ENCODE measurements around the gene DENND1A. TPM values are rescaled to one million over a fixed set of nuclear protein-coding genes. Genes with fewer than 3 reads are reported as not detected.
"Not testable (repeated sequence)": the region's sequence is repeated elsewhere in the genome, so short reads cannot be mapped to it uniquely, and the experiment has no call there.

The DENND1A gene
- 13.0 and 50.1 TPM in 2 replicates for total RNA-seq (2014; rRNA removed; shearing (Covaris generic); ENCODE audit: low replicate concordance)

GRCh38 chr9:123929870-123930831 lies at the start of gene DENND1A:
Gene DENND1A, minus strand, starts transcription at chr9:123930126. Its CDS starts 221 bp downstream, at chr9:123929905.
- peak; percentile 97 for DNase-seq
- Histone ChIP-seq H3K36me3 (ENCODE audit: insufficient read depth, low read length) (no peaks in the 10 kb centered on the region; the same call in 1 of the 2 replicates), H3K9me2 (replicated peaks; ENCODE audit: insufficient read depth, low read length) (no peaks in the 10 kb centered on the region), H2AFZ (ENCODE audit: low read length) (peak within 1 kb of the TSS; percentile 96), H3K27me3 (ENCODE audit: low read length) (no peaks in the 10 kb centered on the region), H4K20me1 (ENCODE audit: insufficient read depth, low read depth, low read length) (no peaks in the 10 kb centered on the region), H3K9me3 (ENCODE audit: low read length) (no peaks in the 10 kb centered on the region), H3K9ac (ENCODE audit: low read length) (peak within 1 kb of the TSS; percentile 73), H3K27ac (ENCODE audit: low read length) (peak within 1 kb of the TSS; percentile 58), H3K4me3 (ENCODE audit: low read length) (peak within 1 kb of the TSS; percentile 71), H3K4me1 (ENCODE audit: low read length) (peaks cover 46% of the 10 kb centered on the region), H3K4me2 (ENCODE audit: low read depth, low read length, poor library complexity, severe bottlenecking) (peak within 1 kb of the TSS; percentile 90), H3K79me2 (ENCODE audit: low read length) (peaks cover 44% of the 10 kb centered on the region)

- H3K27ac ChIP-seq (ENCODE audit: low read length) = no peak overlapping the region
- no peaks in the 10 kb centered on the region for H3K9me2 ChIP-seq (replicated peaks; ENCODE audit: insufficient read depth, low read length)
- no peak overlapping the region for H2AFZ ChIP-seq (ENCODE audit: low read length)
- H3K27me3 ChIP-seq (ENCODE audit: low read length) = no peaks in the 10 kb centered on the region
- H3K79me2 ChIP-seq (ENCODE audit: low read length) = no peaks in the 10 kb centered on the region
- no peak overlapping the region for H3K4me2 ChIP-seq (ENCODE audit: low read depth, low read length, poor library complexity, severe bottlenecking)
- H3K36me3 ChIP-seq (ENCODE audit: insufficient read depth, low read length) = no peaks in the 10 kb centered on the region
- H3K4me1 ChIP-seq (ENCODE audit: low read length) = no peaks in the 10 kb centered on the region
- H3K9ac ChIP-seq (ENCODE audit: low read length) = no peak overlapping the region
- no peaks in the 10 kb centered on the region for H3K9me3 ChIP-seq (ENCODE audit: low read length)
- no peaks in the 10 kb centered on the region for H4K20me1 ChIP-seq (ENCODE audit: insufficient read depth, low read depth, low read length)
- no peak for DNase-seq
- H3K4me3 ChIP-seq (ENCODE audit: low read length) = no peak overlapping the region
Measured at GRCh38 chr9:123978981-123979380, 49.1 kb upstream of the DENND1A start.

- not testable (repeated sequence) for H3K36me3 ChIP-seq (ENCODE audit: insufficient read depth, low read length); H3K27me3 ChIP-seq (ENCODE audit: low read length); H3K4me2 ChIP-seq (ENCODE audit: low read depth, low read length, poor library complexity, severe bottlenecking); DNase-seq; H3K79me2 ChIP-seq (ENCODE audit: low read length); H3K9me2 ChIP-seq (replicated peaks; ENCODE audit: insufficient read depth, low read length); H4K20me1 ChIP-seq (ENCODE audit: insufficient read depth, low read depth, low read length); H3K4me1 ChIP-seq (ENCODE audit: low read length); H3K9ac ChIP-seq (ENCODE audit: low read length); H3K27ac ChIP-seq (ENCODE audit: low read length); H3K4me3 ChIP-seq (ENCODE audit: low read length); H2AFZ ChIP-seq (ENCODE audit: low read length); H3K9me3 ChIP-seq (ENCODE audit: low read length)
Measured at GRCh38 chr9:123976579-123976978, 46.7 kb upstream of the DENND1A start.

GRCh38 chr9:123975871-123976270 lies 45.9 kb upstream of the DENND1A start:
- no peak for DNase-seq
- H3K9ac ChIP-seq (ENCODE audit: low read length) = no peak overlapping the region
- no peaks in the 10 kb centered on the region for H3K79me2 ChIP-seq (ENCODE audit: low read length)
- H3K9me3 ChIP-seq (ENCODE audit: low read length) = peaks cover 7% of the 10 kb centered on the region; the same call in 1 of the 2 replicates
- no peaks in the 10 kb centered on the region for H3K9me2 ChIP-seq (replicated peaks; ENCODE audit: insufficient read depth, low read length)
- no peaks in the 10 kb centered on the region for H3K27me3 ChIP-seq (ENCODE audit: low read length)
- no peak overlapping the region for H2AFZ ChIP-seq (ENCODE audit: low read length)
- H3K4me1 ChIP-seq (ENCODE audit: low read length) = no peaks in the 10 kb centered on the region
- H3K4me2 ChIP-seq (ENCODE audit: low read depth, low read length, poor library complexity, severe bottlenecking) = no peak overlapping the region
- H3K4me3 ChIP-seq (ENCODE audit: low read length) = no peak overlapping the region
- H4K20me1 ChIP-seq (ENCODE audit: insufficient read depth, low read depth, low read length) = no peaks in the 10 kb centered on the region
- H3K27ac ChIP-seq (ENCODE audit: low read length) = no peak overlapping the region
- H3K36me3 ChIP-seq (ENCODE audit: insufficient read depth, low read length) = no peaks in the 10 kb centered on the region

- no peak overlapping the region for H3K4me2 ChIP-seq (ENCODE audit: low read depth, low read length, poor library complexity, severe bottlenecking)
- DNase-seq = no peak
- H3K4me3 ChIP-seq (ENCODE audit: low read length) = no peak overlapping the region
- H3K9me3 ChIP-seq (ENCODE audit: low read length) = peaks cover 7% of the 10 kb centered on the region; the same call in 1 of the 2 replicates
- H3K27ac ChIP-seq (ENCODE audit: low read length) = no peak overlapping the region
- H2AFZ ChIP-seq (ENCODE audit: low read length) = no peak overlapping the region
- H3K27me3 ChIP-seq (ENCODE audit: low read length) = no peaks in the 10 kb centered on the region
- no peaks in the 10 kb centered on the region for H3K4me1 ChIP-seq (ENCODE audit: low read length)
- H3K36me3 ChIP-seq (ENCODE audit: insufficient read depth, low read length) = no peaks in the 10 kb centered on the region
- H3K79me2 ChIP-seq (ENCODE audit: low read length) = no peaks in the 10 kb centered on the region
- no peak overlapping the region for H3K9ac ChIP-seq (ENCODE audit: low read length)
- H3K9me2 ChIP-seq (replicated peaks; ENCODE audit: insufficient read depth, low read length) = no peaks in the 10 kb centered on the region
- no peaks in the 10 kb centered on the region for H4K20me1 ChIP-seq (ENCODE audit: insufficient read depth, low read depth, low read length)
Measured at GRCh38 chr9:123974471-123974870, 44.5 kb upstream of the DENND1A start.

GRCh38 chr9:123973590-123974223 lies 43.8 kb upstream of the DENND1A start:
- Histone ChIP-seq H3K9ac (ENCODE audit: low read length) (no peak overlapping the region), H3K9me3 (ENCODE audit: low read length) (peaks cover 7% of the 10 kb centered on the region; the same call in 1 of the 2 replicates)
- DNase-seq = no peak

GRCh38 chr9:123972618-123973017 lies 42.7 kb upstream of the DENND1A start:
- no peaks in the 10 kb centered on the region for H3K4me1 ChIP-seq (ENCODE audit: low read length)
- no peak overlapping the region for H3K4me3 ChIP-seq (ENCODE audit: low read length)
- DNase-seq = no peak
- no peak overlapping the region for H3K9ac ChIP-seq (ENCODE audit: low read length)
- H3K4me2 ChIP-seq (ENCODE audit: low read depth, low read length, poor library complexity, severe bottlenecking) = no peak overlapping the region
- no peaks in the 10 kb centered on the region for H3K27me3 ChIP-seq (ENCODE audit: low read length)
- H3K36me3 ChIP-seq (ENCODE audit: insufficient read depth, low read length) = no peaks in the 10 kb centered on the region
- no peak overlapping the region for H2AFZ ChIP-seq (ENCODE audit: low read length)
- no peaks in the 10 kb centered on the region for H3K79me2 ChIP-seq (ENCODE audit: low read length)
- no peaks in the 10 kb centered on the region for H3K9me2 ChIP-seq (replicated peaks; ENCODE audit: insufficient read depth, low read length)
- no peak overlapping the region for H3K27ac ChIP-seq (ENCODE audit: low read length)
- no peaks in the 10 kb centered on the region for H4K20me1 ChIP-seq (ENCODE audit: insufficient read depth, low read depth, low read length)
- H3K9me3 ChIP-seq (ENCODE audit: low read length) = peaks cover 7% of the 10 kb centered on the region; the same call in 1 of the 2 replicates

More at GRCh38 chr9:123973590-123974223, 43.8 kb upstream of the DENND1A start:
- no peaks in the 10 kb centered on the region for H3K9me2 ChIP-seq (replicated peaks; ENCODE audit: insufficient read depth, low read length)
- H3K4me1 ChIP-seq (ENCODE audit: low read length) = no peaks in the 10 kb centered on the region
- no peaks in the 10 kb centered on the region for H3K36me3 ChIP-seq (ENCODE audit: insufficient read depth, low read length)
- H3K79me2 ChIP-seq (ENCODE audit: low read length) = no peaks in the 10 kb centered on the region
- no peak overlapping the region for H3K27ac ChIP-seq (ENCODE audit: low read length)
- H2AFZ ChIP-seq (ENCODE audit: low read length) = no peak overlapping the region
- H3K27me3 ChIP-seq (ENCODE audit: low read length) = no peaks in the 10 kb centered on the region
- no peak overlapping the region for H3K4me2 ChIP-seq (ENCODE audit: low read depth, low read length, poor library complexity, severe bottlenecking)
- H4K20me1 ChIP-seq (ENCODE audit: insufficient read depth, low read depth, low read length) = no peaks in the 10 kb centered on the region
- no peak overlapping the region for H3K4me3 ChIP-seq (ENCODE audit: low read length)

GRCh38 chr9:123967323-123967722 lies 37.4 kb upstream of the DENND1A start:
- no peak overlapping the region for H2AFZ ChIP-seq (ENCODE audit: low read length)
- no peaks in the 10 kb centered on the region for H3K9me2 ChIP-seq (replicated peaks; ENCODE audit: insufficient read depth, low read length)
- no peaks in the 10 kb centered on the region for H4K20me1 ChIP-seq (ENCODE audit: insufficient read depth, low read depth, low read length)
- no peak for DNase-seq
- no peaks in the 10 kb centered on the region for H3K79me2 ChIP-seq (ENCODE audit: low read length)
- H3K4me2 ChIP-seq (ENCODE audit: low read depth, low read length, poor library complexity, severe bottlenecking) = no peak overlapping the region
- no peak overlapping the region for H3K27ac ChIP-seq (ENCODE audit: low read length)
- H3K4me1 ChIP-seq (ENCODE audit: low read length) = peaks cover 4% of the 10 kb centered on the region; the same call in 1 of the 2 replicates
- no peaks in the 10 kb centered on the region for H3K36me3 ChIP-seq (ENCODE audit: insufficient read depth, low read length)
- no peak overlapping the region for H3K4me3 ChIP-seq (ENCODE audit: low read length)
- no peak overlapping the region for H3K9ac ChIP-seq (ENCODE audit: low read length)
- H3K9me3 ChIP-seq (ENCODE audit: low read length) = peaks cover 5% of the 10 kb centered on the region; the same call in 1 of the 2 replicates
- no peaks in the 10 kb centered on the region for H3K27me3 ChIP-seq (ENCODE audit: low read length)

Data from Karpas-422 (cell line).